NCI-H2081 (cell line): ENCODE data around the gene GMDS.

Source experiments
- DNase-seq, 2 experiments: peaks; one replicate each; lab custom pipeline; 2025; lab: John Stamatoyannopoulos, UW

Gene GMDS

DNA sequence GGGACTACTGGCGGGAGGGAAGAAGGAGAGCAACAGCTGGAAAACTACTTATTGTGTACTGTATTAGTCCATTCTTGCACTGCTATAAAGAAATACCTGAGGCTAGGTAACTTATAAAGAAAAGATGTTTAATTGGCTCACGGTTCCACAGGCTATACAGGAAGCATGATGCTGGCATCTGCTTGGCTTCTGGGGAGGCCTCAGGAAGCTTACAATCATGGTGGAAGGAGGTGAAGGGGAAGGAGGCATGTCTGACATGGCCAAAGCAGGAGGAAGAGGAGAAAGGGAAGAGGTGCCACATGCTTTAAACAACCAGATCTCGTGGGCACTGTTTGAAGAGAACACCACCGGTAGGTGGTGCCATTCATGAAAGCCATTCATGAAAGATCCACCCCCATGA, 67.3 kb downstream of the GMDS start:
- DNase-seq = no peak

- DNase-seq = no peak
Observed at GRCh38 chr6:2175825-2176224, 69.6 kb downstream of the GMDS start.

DNA sequence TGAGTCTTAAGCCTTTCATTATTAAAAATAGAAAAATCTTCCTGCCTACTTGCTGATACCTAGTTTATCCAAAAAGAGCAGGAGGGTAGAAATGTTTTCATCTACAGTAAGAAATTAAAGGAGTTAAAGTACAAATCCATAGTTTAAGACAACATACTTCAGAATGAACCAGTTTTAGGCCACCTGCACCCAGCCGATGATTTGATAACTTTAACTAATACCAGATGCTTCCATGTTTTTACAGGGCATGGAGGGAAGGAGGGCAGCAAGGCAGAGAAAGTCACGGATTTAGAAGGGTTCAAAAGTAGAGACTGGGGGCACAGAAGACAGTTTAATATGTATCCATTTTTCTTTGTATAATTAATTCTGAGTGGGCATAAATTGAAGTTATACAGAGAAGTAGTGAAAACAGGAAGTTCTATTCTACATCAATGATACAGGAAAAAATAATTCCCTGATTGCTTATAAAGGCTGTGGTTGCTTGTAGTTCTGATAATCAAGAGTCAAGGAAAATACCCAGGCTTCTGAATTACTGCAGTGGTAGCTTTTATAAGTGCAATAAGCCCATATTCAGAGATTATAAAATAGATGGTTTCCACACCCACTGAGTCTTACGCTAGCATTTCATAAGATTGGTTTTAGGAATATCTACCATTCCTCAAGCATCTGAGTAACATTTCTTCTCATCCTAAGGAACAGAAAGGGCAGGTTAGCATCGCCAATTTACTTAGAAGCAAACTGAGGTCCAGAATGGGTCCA, 72.0 kb downstream of the GMDS start:
- DNase-seq = no peak

DNA sequence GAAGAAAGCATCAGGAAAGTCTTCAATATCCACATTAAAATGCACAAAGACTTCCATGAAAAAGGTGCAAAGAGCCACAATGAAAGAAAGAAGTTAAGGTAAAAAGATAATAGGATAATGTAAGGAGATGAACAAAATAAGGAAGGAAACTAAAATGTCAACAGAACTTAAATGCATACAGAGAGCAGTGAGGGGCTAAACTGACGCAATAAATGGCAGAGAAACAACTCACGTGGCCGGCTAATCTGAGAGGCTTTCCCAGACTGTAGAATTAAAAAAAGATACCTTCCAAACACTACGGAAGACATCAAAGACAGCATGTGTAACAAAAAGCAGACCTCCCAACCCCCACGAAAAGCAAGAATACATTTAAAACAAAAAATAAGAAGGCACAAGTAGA, 73.7 kb downstream of the GMDS start:
- no peak for DNase-seq

GRCh38 chr6:2168480-2168879, 76.9 kb downstream of the GMDS start:
- DNase-seq = no peak

GRCh38 chr6:2166717-2167116, 78.7 kb downstream of the GMDS start:
- DNase-seq = no peak

GRCh38 chr6:2165286-2165685, 80.1 kb downstream of the GMDS start:
- no peak for DNase-seq

DNA sequence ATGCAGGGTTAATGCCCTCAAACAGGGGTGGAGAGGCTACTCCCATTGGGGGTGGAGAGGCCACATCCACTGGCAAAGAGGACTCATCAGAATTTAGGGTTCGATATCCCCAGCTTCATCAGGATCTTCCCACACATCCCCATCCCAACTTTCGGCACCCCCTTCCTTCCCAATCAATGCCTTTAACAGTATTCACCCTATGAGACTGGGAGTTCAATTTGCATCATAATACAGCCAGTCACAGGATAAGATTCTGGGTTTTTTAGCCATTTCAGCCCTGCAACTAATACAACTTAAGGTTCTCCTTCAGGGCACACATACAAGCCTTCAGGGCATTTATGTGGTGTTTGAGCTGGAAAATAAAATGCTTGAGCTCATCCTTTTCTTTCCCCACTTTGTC, 80.9 kb downstream of the GMDS start:
- no peak for DNase-seq

- DNase-seq = no peak
Observed at GRCh38 chr6:2162079-2162445, 83.3 kb downstream of the GMDS start.

DNA sequence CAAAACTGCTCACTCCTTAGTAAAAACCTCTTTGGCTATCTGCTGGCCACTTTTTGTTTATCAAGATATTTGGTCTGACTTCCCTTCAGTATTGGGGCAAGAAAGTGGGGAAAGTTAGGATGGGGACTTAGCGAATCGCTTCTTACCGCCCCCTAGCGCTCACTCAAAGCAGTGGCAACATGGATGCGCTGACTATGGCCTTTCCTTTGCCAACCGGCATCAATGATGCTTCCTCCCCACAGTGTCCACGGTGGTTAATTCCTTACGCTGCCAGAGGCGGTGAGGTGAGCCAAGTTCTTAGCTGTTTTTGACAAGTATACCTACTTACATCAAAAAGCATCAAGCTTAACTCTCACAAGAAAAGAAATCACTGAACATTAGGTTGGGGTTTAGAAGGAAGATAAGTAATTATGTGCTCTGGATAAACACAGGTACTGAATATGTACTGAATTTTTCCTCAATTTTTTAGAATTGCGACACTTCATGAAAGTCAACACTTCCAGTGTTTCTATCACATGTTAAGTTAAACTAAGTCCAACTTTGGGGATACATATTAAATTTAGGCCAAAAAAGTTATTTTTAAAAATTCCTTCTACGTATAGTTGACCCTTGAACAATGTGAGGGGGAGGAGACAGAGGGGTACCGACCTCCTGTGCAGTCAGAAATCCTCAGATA, 86.7 kb downstream of the GMDS start:
- DNase-seq = no peak

DNA sequence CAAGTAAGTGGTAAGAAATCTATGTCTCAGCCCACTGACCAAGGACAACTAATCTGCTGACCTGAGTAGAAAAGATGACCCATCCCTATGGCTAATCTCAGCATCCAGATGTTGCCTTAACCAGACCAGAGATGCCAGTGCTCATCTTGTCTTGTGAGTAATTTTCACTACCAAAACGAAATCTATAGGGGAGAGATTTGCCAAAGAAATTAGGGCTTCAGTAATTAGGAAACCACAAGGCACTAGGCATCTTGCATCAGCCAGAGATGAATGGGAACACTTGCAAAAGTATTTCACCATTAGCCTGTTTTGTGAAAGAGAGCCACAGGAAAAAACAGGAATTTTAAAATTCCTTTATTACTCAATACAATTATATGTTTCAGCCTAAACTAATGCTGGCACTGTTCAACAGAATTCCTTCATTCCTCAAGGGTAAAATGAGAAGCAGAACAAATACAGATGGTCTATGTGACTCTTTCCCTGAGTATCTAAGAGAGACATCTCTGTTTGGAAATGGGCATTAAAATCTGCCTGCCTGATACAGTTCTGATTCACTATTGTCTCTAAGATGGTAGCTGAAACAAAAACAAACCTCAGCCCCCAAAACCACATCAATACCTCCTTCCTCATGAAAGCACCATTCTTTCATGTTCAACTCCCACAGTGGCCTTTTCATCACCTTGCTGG, 87.8 kb downstream of the GMDS start:
- DNase-seq = no peak

- peak; percentile 37 to 69 for DNase-seq
Observed at GRCh38 chr6:2155206-2155605, 90.2 kb downstream of the GMDS start.

GRCh38 chr6:2149361-2150006, 95.9 kb downstream of the GMDS start:
- DNase-seq = peak; percentile 13 to 63

DNA sequence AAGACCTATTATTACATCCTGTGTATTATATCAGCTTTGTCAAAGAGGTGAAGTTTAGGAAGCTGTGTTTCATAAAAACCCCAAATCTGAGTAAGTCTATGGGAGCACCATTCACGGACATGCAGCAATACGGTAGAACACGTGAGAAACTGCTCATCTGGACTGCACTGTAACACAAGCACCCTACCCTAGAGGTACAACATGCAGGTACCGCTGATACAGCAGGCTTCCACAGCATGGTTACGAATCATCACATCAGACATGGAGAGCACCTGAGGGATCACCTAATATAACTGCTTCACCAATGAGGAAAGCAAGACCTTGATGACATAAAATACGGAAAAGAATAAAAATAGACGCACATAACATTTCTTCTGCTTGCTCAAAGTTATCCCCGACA, 96.7 kb downstream of the GMDS start:
- no peak for DNase-seq

- DNase-seq = no peak
Observed at GRCh38 chr6:2147766-2148448, 97.5 kb downstream of the GMDS start.

DNA sequence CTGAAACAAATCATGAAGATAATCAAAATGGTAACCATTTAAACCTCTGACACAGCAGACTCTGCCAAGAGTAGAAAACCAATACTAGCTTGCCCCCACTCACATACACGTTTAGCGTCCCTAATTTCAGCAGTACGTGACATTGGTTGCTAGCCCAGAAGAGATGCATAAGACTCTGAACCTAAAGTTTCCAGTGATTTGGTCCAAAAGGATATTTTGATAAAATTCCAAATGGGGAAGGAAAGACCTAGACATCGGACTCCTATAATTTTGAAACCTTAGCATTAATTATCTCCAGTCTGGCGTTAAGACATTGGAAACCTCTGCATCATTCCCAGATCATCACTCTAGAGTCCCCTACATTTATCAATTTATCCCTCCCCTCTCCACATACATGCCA, 98.1 kb downstream of the GMDS start:
- DNase-seq = no peak

GRCh38 chr6:2144210-2144609, 101.2 kb downstream of the GMDS start:
- no peak for DNase-seq

DNA sequence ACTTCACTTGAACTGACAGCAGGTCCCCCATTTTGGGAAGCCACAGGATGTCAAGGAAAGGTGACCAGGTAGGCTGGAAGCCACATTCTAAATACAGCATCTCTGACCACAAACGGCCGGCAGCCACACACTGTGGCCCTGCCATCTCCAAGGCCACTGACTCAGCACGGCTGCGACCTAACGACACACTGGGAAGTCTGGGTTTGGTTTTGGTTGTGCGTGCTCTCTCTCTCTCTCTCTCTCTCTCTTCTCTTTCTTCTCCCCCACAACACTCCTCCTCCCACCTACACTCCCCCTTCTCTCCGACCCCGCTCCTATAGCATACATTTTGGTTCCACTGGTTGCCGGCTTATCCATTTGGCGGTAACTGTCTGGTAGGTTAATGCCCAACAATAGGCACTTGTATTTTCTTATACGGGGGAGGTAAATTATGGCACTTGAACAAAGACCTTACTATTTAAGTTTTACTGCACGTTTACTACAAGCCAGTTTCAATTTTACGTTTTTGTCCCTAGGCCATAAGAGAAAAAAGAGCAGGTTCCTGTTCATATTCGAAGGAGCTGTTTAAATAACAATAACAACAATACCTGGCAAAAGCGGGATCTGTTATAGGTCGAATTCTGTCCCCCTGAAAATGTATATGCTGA, 103.6 kb downstream of the GMDS start:
- no peak for DNase-seq

GRCh38 chr6:2140438-2141128, 104.8 kb downstream of the GMDS start:
- no peak for DNase-seq

GRCh38 chr6:2135401-2135800, 110.0 kb downstream of the GMDS start:
- DNase-seq = no peak

- DNase-seq = no peak
Observed at GRCh38 chr6:2134554-2134953, 110.9 kb downstream of the GMDS start.
